ENCODE measurements around the gene MAPK11.

GRCh38 chr22:50293441-50294318 is 23.5 kb upstream of the MAPK11 start:
- TF ChIP-seq CTCF (optimal IDR thresholded peaks at IDR 0.05 in 1 of 3, IDR thresholded peaks at IDR 0.05 in 1 of 3, conservative IDR thresholded peaks at IDR 0.05 in 1 of 3; ENCODE audit: extremely low read depth in 1 of 3, insufficient read depth in 2 of 3, low read length in 3 of 3) (no peak), EZH2 (IDR thresholded peaks at IDR 0.05; ENCODE audit: low read length) (no peak)

All from keratinocyte (primary cell).